Measurements from ENCODE around the gene MAEA. TPM values are rescaled to one million over a fixed set of nuclear protein-coding genes. Genes with fewer than 3 reads are reported as not detected.

Gene MAEA
- polyA plus RNA-seq, 4 donors, result 58.6 to 83.3 (median 79.0) TPM

GRCh38 chr4:1348014-1348513 lies 58.4 kb downstream of the MAEA start:
- DNase-seq (ENCODE audit: low read depth in 4 of 4, low spot score in 2 of 4), result no peak

- no peak for DNase-seq (ENCODE audit: low read depth in 4 of 4, low spot score in 2 of 4)
These were observed 59.1 kb downstream of the MAEA start for GRCh38 chr4:1348746-1349145.

GRCh38 chr4:1349359-1350168 lies 59.9 kb downstream of the MAEA start:
- no peak for DNase-seq (ENCODE audit: low read depth in 4 of 4, low spot score in 2 of 4)

GRCh38 chr4:1350169-1350520 lies 60.5 kb downstream of the MAEA start:
- DNase-seq (ENCODE audit: low read depth in 4 of 4, low spot score in 2 of 4), result no peak

GRCh38 chr4:1351854-1352566 lies 62.3 kb downstream of the MAEA start:
- peak in 3 of 4 donors; percentile 42 to 63 (median 59) for DNase-seq (ENCODE audit: low read depth in 4 of 4, low spot score in 2 of 4)

GRCh38 chr4:1352567-1352900 lies 62.8 kb downstream of the MAEA start:
- no peak for DNase-seq (ENCODE audit: low read depth in 4 of 4, low spot score in 2 of 4)

- no peak for DNase-seq (ENCODE audit: low read depth in 4 of 4, low spot score in 2 of 4)
These were observed 63.7 kb downstream of the MAEA start for GRCh38 chr4:1353186-1354055.

- DNase-seq (ENCODE audit: low read depth in 4 of 4, low spot score in 2 of 4), result no peak
These were observed 64.7 kb downstream of the MAEA start for GRCh38 chr4:1354136-1354982.

GRCh38 chr4:1354983-1355275 lies 65.2 kb downstream of the MAEA start:
- DNase-seq (ENCODE audit: low read depth in 4 of 4, low spot score in 2 of 4), result no peak

GRCh38 chr4:1355378-1355777 lies 65.7 kb downstream of the MAEA start:
- DNase-seq (ENCODE audit: low read depth in 4 of 4, low spot score in 2 of 4), result no peak

GRCh38 chr4:1356181-1356998 lies 66.7 kb downstream of the MAEA start:
- DNase-seq (ENCODE audit: low read depth in 4 of 4, low spot score in 2 of 4), result peak in 2 of 4 donors; percentile 11 to 23

- no peak for DNase-seq (ENCODE audit: low read depth in 4 of 4, low spot score in 2 of 4)
These were observed 67.9 kb downstream of the MAEA start for GRCh38 chr4:1357356-1358248.

- DNase-seq (ENCODE audit: low read depth in 4 of 4, low spot score in 2 of 4), result no peak
These were observed 68.9 kb downstream of the MAEA start for GRCh38 chr4:1358421-1359143.

- no peak for DNase-seq (ENCODE audit: low read depth in 4 of 4, low spot score in 2 of 4)
These were observed 69.4 kb downstream of the MAEA start for GRCh38 chr4:1359144-1359501.

GRCh38 chr4:1359976-1360375 lies 70.3 kb downstream of the MAEA start:
- no peak for DNase-seq (ENCODE audit: low read depth in 4 of 4, low spot score in 2 of 4)

GRCh38 chr4:1360423-1361283 lies 71.0 kb downstream of the MAEA start:
- DNase-seq (ENCODE audit: low read depth in 4 of 4, low spot score in 2 of 4), result no peak

- no peak for DNase-seq (ENCODE audit: low read depth in 4 of 4, low spot score in 2 of 4)
These were observed 71.7 kb downstream of the MAEA start for GRCh38 chr4:1361431-1361830.
